Suprapubic skin (tissue), 3 donors: Measurements from ENCODE around the gene BZW2.

ENCODE experiments used
- CTCF ChIP-seq, 2 donors: fragments of 200-600 bp in 1 of 2; fragments of 450-650 bp in 1 of 2; sonication (generic) in 1 of 2; IDR thresholded peaks; one replicate each; pipeline ENCODE4 v1.5.1; 2016 to 2019; ENCODE audit warnings: antibody characterized with exemption in 2 of 2, mild to moderate bottlenecking in 1 of 2, moderate library complexity in 1 of 2
- POLR2AphosphoS5 ChIP-seq, 3 donors: sonication (generic); formaldehyde crosslinking; IDR thresholded peaks; one replicate each; pipeline ENCODE4 v1.6.1; 2017; ENCODE audit warnings: antibody characterized with exemption in 3 of 3

- TF ChIP-seq CTCF (IDR thresholded peaks at IDR 0.05) = no peak
- TF ChIP-seq POLR2AphosphoS5 (IDR thresholded peaks at IDR 0.05) = no peak
These were observed 62.5 kb downstream of the BZW2 start for GRCh38 chr7:16708511-16708910.
